Stimulated activated CD8-positive, alpha-beta memory T cell treated with anti-CD3 and anti-CD28 coated beads, Interleukin-15, amount 100 ng/mL, for 1 hour (primary cell): ENCODE measurements around the gene RPP25.

ENCODE experiments used
- DNase-seq: peaks from one replicate; pipeline ENCODE4 v3.0.0-alpha.2; 2020; ENCODE audit warnings: low read depth

Gene RPP25

GRCh38 chr15:74956648-74957475, at the start of gene RPP25:
Gene RPP25, minus strand, starts transcription at chr15:74956772. Its CDS starts 189 bp downstream, at chr15:74956583.
- peak; percentile 35 for DNase-seq

GRCh38 chr15:75002398-75002797, 45.8 kb upstream of the RPP25 start:
- no peak for DNase-seq

- DNase-seq = no peak
Measured at GRCh38 chr15:75001310-75001709, 44.7 kb upstream of the RPP25 start.

DNA sequence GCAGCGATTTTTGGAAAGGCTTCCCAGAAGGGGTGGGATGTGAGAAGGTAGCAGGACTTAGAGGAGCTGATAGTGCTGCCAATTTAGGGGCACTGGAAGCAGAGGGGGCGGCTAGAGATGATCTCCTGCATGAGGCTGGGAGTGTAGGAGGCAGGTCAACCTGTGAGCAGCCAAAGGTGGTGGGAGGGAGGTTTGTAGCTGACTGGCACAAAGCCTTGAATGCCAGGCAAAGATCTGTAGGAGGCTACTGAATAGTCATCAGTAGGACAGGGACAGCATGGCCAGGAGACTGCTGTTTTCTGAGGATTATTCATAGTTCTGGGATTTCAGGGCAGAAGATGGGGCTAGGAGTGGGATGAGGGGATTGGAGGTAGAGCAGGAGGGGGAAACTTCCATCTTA, 41.0 kb upstream of the RPP25 start:
- no peak for DNase-seq

GRCh38 chr15:74997141-74997540, 40.6 kb upstream of the RPP25 start:
- DNase-seq = no peak

DNA sequence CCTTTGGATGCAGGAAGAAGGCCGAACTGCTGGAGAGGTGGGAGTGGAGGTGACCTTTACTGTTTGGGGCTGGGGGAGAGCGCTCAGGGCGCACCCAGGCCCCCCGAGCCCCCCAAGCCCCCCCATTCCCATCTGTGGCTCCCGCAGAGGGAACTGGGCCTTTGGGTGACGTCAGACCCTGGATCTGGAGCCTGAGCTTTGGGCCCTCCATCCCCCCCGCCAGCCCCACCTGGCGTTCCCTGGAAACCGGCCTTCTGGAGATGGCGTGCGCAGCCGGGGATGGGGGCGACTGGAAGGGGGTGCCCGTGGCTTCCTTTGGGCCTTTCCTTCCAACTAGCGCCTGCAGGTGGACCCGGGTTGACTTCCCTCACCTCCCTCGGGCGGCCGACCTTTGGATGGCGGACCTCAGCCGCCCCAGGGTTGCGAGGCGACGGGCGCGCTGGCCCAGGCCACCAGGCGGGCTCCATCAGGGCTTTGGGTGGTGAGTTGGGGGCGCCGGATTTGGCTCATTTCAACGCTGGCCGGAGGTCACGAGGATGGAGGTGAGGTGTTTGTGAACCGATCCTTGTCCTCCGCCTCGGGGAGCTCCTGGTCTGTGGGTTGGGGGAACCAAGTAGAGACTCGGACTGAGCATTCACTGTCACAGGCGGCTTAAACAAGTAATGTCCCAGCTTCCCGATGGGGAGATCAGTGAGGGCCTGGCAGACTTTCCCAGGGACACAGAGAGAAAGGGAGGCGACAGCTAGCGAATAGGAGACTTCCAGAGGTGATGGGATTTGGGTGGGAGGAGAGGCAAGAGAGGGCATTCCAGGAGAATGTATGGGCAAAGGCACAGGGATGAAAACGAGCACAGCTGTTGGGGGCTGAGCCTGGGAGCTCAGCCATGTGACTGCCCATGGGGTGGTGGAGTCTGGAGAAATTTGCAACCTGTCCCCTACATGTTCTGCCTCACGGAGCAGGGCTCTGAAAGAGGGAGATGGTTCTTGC, 39.5 kb upstream of the RPP25 start:
- no peak for DNase-seq

GRCh38 chr15:74995182-74995778, 38.7 kb upstream of the RPP25 start, which contains the start of gene SCAMP5:
Gene SCAMP5, plus strand, starts transcription at chr15:74995563. Its CDS starts 16,277 bp downstream, at chr15:75011840.
- DNase-seq = peak; percentile 79

DNA sequence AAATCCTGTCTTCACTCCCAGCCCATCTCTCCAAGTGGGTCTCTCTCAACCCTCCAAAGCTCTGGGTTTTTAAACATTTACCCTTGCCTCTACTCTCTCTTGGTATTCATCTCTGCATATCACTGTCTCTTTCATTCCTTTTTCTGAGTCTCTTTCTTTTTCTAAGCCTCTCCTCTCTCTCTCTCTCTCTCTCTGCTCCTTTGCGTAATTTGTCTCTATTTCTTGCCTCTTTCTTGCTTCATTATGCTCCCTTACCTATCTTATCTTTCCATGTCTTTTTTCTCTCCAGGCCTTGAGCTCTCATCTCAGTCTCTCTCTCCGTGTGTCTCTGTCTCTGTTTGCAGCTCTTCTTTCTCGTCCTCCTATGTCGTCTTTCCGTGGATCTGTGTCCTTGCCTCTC, 38.1 kb upstream of the RPP25 start:
- no peak for DNase-seq

GRCh38 chr15:74994236-74994635, 37.7 kb upstream of the RPP25 start:
- DNase-seq = no peak

DNA sequence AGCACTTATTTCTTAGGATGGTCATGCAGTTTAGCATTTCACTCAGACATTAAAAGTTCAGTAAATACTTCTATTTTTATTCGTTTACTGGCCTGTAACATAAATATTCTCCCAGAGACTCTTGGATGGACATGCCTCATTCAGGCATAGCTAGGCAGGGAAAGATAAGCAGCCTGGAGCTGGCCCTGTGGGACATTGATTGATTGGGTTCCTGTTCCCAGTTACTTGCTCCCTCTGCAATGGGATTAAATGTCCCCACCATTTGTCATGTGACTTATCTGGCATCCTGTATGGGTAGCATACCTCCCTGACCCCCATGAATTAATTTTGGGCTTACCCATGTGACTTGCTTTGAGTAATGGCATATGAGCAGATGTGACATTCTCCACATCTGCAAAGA, 36.0 kb upstream of the RPP25 start:
- no peak for DNase-seq

- no peak for DNase-seq
Measured at GRCh38 chr15:74989527-74989926, 33.0 kb upstream of the RPP25 start.

GRCh38 chr15:74988007-74988800, 31.6 kb upstream of the RPP25 start:
- no peak for DNase-seq

DNA sequence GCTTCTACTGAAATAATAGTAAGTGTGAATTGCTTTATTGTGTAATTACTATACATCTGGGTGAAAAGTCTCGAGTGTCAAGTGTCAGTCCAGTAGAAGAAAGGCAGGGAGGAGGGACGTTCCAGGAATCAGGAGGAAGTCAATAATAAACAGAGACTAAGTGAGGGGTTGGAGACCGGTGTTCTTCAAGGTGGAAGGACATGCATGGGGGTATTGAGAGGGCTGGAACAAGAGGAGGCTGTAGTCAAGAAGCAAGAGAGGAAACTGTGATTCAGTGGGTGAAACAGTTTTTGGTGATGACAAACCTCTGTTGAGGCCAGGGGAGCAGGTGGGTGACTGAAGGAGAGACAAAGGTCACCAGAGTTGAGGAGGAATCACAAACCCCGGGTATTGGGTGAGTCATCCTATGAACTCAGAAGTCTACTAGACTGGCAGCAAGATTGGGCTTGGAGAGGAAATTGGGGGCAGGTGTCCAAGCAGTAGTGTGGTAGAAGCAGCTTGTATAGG, 27.2 kb upstream of the RPP25 start:
- DNase-seq = no peak

- DNase-seq = no peak
Measured at GRCh38 chr15:74982183-74982582, 25.6 kb upstream of the RPP25 start.

DNA sequence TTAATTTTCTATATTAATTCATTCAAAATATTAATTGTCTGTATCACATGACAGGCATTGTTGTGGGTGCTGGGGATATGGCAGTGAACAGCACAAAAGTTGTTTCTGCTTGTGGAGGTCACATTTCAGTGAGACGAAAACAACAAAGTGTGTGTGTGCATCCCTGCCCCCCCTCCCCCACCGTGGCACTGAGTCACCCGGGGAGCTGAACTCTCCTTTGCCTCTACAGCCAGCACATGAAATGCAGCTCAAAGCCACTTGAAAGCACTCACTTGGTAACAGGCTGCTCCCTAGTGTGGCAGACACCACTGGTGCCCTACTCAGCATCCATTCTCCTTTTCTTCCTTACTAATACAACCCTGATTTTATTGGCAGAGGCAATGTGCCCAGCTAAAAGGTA, 21.9 kb upstream of the RPP25 start:
- peak; percentile 25 for DNase-seq

DNA sequence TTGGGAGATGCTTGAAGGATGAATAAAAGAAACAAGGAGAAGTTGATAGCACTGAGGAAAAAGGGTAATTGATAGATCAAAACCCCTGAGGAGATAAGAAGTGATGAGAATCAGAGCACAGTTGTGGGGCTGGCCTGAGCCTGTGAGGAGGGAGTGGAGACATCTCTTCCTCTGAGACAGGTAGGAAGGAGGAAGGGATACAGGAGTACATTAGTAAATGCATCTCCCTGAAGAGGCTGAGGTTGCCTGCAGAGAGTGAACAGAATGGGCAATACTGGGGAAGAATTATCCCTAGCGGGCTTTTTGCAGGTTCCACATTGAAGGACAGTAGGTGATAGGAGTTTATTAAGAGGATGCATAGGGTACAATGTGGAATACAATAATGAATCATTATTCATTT, 21.5 kb upstream of the RPP25 start:
- no peak for DNase-seq

- DNase-seq = no peak
Measured at GRCh38 chr15:74977599-74977998, 21.0 kb upstream of the RPP25 start.

DNA sequence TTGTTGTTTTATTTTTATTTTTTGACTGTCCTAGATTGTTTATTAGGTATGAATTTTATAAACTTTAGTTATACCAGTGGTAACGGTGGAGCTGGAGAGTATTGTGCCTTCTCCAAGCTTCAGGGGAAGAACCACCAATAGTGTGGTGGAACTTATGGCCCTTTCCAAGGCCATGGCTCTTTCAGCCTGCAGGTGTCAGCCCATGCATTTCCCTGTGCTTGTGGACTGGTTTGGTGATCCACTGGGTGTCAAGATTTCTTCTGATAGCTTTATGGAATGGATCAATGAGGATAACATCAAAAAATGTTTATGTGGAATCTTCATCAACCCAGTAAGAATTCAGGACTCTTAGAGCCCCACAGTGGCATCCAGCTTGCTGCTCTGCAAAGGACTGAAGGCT, 19.6 kb upstream of the RPP25 start:
- DNase-seq = no peak

- no peak for DNase-seq
Measured at GRCh38 chr15:74967670-74968069, 11.1 kb upstream of the RPP25 start.

DNA sequence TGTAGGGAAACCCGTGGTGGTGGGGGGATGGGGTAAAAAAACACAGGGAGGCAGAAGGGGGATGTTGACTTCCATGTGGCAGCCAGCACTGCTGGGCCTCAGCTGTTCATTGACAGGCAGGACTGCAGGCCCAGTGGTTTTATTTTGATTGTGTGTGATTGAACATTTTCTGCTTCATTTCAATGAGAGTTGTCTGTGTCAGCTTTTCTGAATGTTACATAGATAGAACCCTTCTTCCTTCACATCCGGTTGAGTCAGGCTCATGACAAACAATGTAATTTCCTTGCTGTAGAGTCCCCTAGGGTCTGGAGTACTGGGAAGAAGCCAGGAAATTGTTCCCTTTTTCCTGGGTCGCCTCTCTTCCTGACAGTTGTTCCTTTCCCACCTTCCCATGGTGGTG, 8.2 kb upstream of the RPP25 start:
- DNase-seq = no peak

DNA sequence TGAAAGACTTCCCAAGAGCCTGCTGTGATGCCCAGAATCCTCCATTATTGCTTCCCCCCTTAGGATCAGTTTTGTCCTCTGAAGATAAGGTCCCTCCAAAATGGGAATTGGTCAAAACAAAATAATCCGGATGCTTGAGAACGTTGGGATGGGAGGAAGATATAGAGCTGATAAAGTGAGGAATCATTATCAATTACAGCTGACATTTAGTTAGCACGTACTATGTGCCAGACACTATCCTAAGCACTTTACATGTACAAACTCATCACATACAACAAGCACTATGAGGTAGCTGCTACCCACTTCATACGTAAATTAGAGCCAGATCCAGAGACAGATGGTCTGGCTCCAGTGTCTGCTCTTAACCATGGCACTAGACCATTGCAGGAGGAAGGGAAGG, 6.6 kb upstream of the RPP25 start:
- DNase-seq = no peak
